ENCODE measurements around the gene RTN4.

DNA sequence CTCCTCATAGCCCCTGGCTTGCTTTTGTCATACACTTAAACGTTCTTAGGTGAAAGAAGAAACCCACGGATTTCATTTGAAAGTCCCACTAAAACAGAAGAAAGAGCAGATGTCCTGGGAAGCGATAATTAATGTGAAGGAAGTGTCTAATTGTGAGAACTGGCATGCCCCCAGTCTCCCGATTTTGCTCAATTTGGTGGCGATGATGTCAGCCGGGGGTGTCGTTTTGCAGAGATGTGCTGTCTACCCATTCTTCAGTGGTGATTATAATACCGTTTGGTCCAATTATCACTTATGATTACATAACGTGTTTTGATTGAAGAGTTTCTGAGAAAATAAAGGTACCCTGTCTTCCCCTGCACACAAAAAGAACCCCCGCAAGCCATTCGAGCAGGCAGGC is 103.1 kb downstream of the RTN4 start:
- TF ChIP-seq, protein P1, sequence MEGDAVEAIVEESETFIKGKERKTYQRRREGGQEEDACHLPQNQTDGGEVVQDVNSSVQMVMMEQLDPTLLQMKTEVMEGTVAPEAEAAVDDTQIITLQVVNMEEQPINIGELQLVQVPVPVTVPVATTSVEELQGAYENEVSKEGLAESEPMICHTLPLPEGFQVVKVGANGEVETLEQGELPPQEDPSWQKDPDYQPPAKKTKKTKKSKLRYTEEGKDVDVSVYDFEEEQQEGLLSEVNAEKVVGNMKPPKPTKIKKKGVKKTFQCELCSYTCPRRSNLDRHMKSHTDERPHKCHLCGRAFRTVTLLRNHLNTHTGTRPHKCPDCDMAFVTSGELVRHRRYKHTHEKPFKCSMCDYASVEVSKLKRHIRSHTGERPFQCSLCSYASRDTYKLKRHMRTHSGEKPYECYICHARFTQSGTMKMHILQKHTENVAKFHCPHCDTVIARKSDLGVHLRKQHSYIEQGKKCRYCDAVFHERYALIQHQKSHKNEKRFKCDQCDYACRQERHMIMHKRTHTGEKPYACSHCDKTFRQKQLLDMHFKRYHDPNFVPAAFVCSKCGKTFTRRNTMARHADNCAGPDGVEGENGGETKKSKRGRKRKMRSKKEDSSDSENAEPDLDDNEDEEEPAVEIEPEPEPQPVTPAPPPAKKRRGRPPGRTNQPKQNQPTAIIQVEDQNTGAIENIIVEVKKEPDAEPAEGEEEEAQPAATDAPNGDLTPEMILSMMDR (optimal IDR thresholded peaks at IDR 0.05 in 1 of 3, IDR thresholded peaks at IDR 0.05 in 1 of 3, conservative IDR thresholded peaks at IDR 0.05 in 1 of 3; ENCODE audit: extremely low read depth in 1 of 3, insufficient read depth in 2 of 3, low read length in 3 of 3), result no peak
- TF ChIP-seq EZH2 (IDR thresholded peaks at IDR 0.05; ENCODE audit: low read length), result no peak
